GM12878 (cell line): ENCODE data around the gene SH3BP5. TPM values are rescaled to one million over a fixed set of nuclear protein-coding genes. Genes with fewer than 3 reads are reported as not detected.
A peak's percentile ranks its signal among the peaks of the same experiment; 100 is the strongest.

Experiments used
- ATAC-seq: fragments of 200-7000 bp; cut with Tn5 transposase; 3 replicates; pipeline ENCODE4 v1.9.1; 2020; ENCODE audit warnings: mild to moderate bottlenecking, moderate library complexity
- BruUV-seq: library from RNA; stranded (reverse); fragments of 400-500 nt; replicated peaks from 2 replicates; lab custom pipeline; 2021; lab: Mats Ljungman, UMichigan
- CTCF ChIA-PET: fragments of 300-600 bp; sonication (Branson Sonifier 250); formaldehyde crosslinking; extraction: SDS; loops from one replicate; lab custom pipeline; 2021; ENCODE audit warnings: inconsistent platforms; lab: Yijun Ruan, JAX
- POLR2A ChIA-PET: fragments of 350-600 bp; formaldehyde crosslinking; extraction: SDS; loops from one replicate; lab custom pipeline; 2021; ENCODE audit warnings: inconsistent platforms; lab: Charles Lee
- RAD21 ChIA-PET: fragments of 300-600 bp; sonication (Branson Sonifier 250); formaldehyde crosslinking; loops from one replicate; lab custom pipeline; 2023; ENCODE audit warnings: antibody characterized with exemption; ENCODE audit not compliant: unreplicated experiment; lab: Charles Lee
- SMC1A ChIA-PET: fragments of 300-600 bp; sonication (Branson Sonifier 250); formaldehyde crosslinking; loops from one replicate; lab custom pipeline; 2023; ENCODE audit not compliant: unreplicated experiment, uncharacterized antibody; lab: Charles Lee
- DNase-seq: peaks from one replicate; pipeline ENCODE4 v3.0.0-alpha.2; 2011; ENCODE audit warnings: low read depth, low spot score
- FAIRE-seq: peaks from 3 replicates; lab custom pipeline; 2011; peaks lifted over from hg19 to GRCh38; lab: Jason Lieb, UNC
- H2AFZ ChIP-seq: 2 replicates; pipeline ENCODE4 v1.6.0; 2011; ENCODE audit warnings: low read depth, low read length, control low read depth; ENCODE audit not compliant: control insufficient read depth
- H3K27ac ChIP-seq: 2 replicates; pipeline ENCODE4 v1.5.1; 2011; ENCODE audit warnings: control low read depth; ENCODE audit not compliant: control insufficient read depth, insufficient read depth
- H3K27me3 ChIP-seq, 2 experiments: replicated peaks in 1 of 2; 2 replicates each; pipeline versions ENCODE4 v1.6.0 to v1.6.1; 2011; ENCODE audit warnings: low read length in 1 of 2; ENCODE audit not compliant: control insufficient read depth in 2 of 2, insufficient read depth in 2 of 2
- H3K36me3 ChIP-seq, 2 experiments: 2 replicates each; pipeline ENCODE4 v1.5.1; 2011; ENCODE audit warnings: low read length in 1 of 2; ENCODE audit not compliant: control insufficient read depth in 2 of 2, insufficient read depth in 2 of 2
- H3K4me1 ChIP-seq: 2 replicates; pipeline ENCODE4 v1.6.1; 2011; ENCODE audit warnings: mild to moderate bottlenecking, low read length, moderate library complexity, mixed read lengths; ENCODE audit not compliant: control insufficient read depth, insufficient read depth
- H3K4me2 ChIP-seq: 2 replicates; pipeline ENCODE4 v1.6.0; 2011; ENCODE audit warnings: control low read depth; ENCODE audit not compliant: control insufficient read depth, insufficient read depth
- H3K4me3 ChIP-seq: fragments of 200-600 bp; sonication (generic); 2 replicates; pipeline ENCODE4 v1.5.1; 2016
- H3K79me2 ChIP-seq: 2 replicates; pipeline ENCODE4 v1.6.0; 2011; ENCODE audit warnings: low read length; ENCODE audit not compliant: control insufficient read depth, insufficient read depth
- H3K9ac ChIP-seq: 2 replicates; pipeline ENCODE4 v1.8.0; 2011; ENCODE audit warnings: low read length, control low read depth, mixed read lengths; ENCODE audit not compliant: control insufficient read depth, insufficient read depth
- H3K9me3 ChIP-seq: replicated peaks from 3 replicates; pipeline ENCODE4 v1.5.1; 2011; ENCODE audit warnings: mild to moderate bottlenecking, low read length; ENCODE audit not compliant: control insufficient read depth, insufficient read depth
- H4K20me1 ChIP-seq: 2 replicates; pipeline ENCODE4 v1.6.0; 2011; ENCODE audit not compliant: control insufficient read depth, insufficient read depth
- ATF7 ChIP-seq: fragments of 450-650 bp; IDR thresholded peaks from 2 replicates; pipeline ENCODE4 v1.6.1; 2016; ENCODE audit warnings: low read depth, mild to moderate bottlenecking
- BACH1 ChIP-seq: fragments of 450-650 bp; IDR thresholded peaks from 2 replicates; pipeline ENCODE4 v1.6.1; 2017; ENCODE audit warnings: mild to moderate bottlenecking, borderline replicate concordance
- BCL11A ChIP-seq: IDR thresholded peaks from 2 replicates; pipeline ENCODE4 v1.6.1; 2011; ENCODE audit warnings: low read depth, low read length
- CHD2 ChIP-seq: IDR thresholded peaks from 2 replicates; pipeline ENCODE4 v1.6.1; 2011; ENCODE audit warnings: low read depth, low read length, improper control_type of control experiment, borderline replicate concordance
- NFYA ChIP-seq: IDR thresholded peaks from 2 replicates; pipeline ENCODE4 v1.6.1; 2011; ENCODE audit warnings: low read depth, mild to moderate bottlenecking, low read length, improper control_type of control experiment, borderline replicate concordance
- NR2C1 ChIP-seq: fragments of 450-650 bp; IDR thresholded peaks from 2 replicates; pipeline ENCODE4 v1.6.1; 2017; ENCODE audit warnings: antibody characterized with exemption, mild to moderate bottlenecking, moderate library complexity
- POLR2AphosphoS5 ChIP-seq: IDR thresholded peaks from 2 replicates; pipeline ENCODE4 v1.6.1; 2011; ENCODE audit warnings: mild to moderate bottlenecking, low read length, inconsistent platforms
- TCF7 ChIP-seq: IDR thresholded peaks from 2 replicates; pipeline ENCODE4 v1.6.1; 2014; ENCODE audit warnings: antibody characterized with exemption, borderline replicate concordance
- WGBS: methylation state at CpG from one replicate; pipeline ENCODE4 v1.1.6; 2016; ENCODE audit warnings: low lambda C conversion rate; ENCODE audit not compliant: insufficient replicate concordance, insufficient coverage; ENCODE audit errors: missing lambda C conversion rate; 5-methylcytosine and 5-hydroxymethylcytosine counted together
- in situ Hi-C: fragments of 300-500 bp; cut with MboI; formaldehyde crosslinking; loops from 9 replicates; pipeline ENCODE4 v1.14.3; 2018; ENCODE audit warnings: mixed read lengths
- intact Hi-C: fragments of 100-400 bp; cut with micrococcal nuclease; formaldehyde crosslinking; loops from one replicate; pipeline ENCODE4 v1.14.2; 2022; ENCODE audit not compliant: unreplicated experiment
- polyA plus RNA-seq, 11 experiments: library from polyadenylated mRNA; depleted of rRNA in 4 of 11; unstranded in 6 of 11; stranded (reverse) in 5 of 11; fragments of >200 nt; fragmentation: Nextera tagmentation in 4 of 11; fragmentation: Illumina TruSeq in 1 of 11; extraction: Ambion mirVana in 4 of 11; extraction: Trizol in 1 of 11; gene quantifications; 1 replicate in 1 of 11; 2 replicates in 10 of 11; pipeline versions ENCODE4 v1.2.1 to v1.2.3, GENCODE V29; 2011 to 2016; ENCODE audit warnings: inconsistent platforms in 2 of 11, missing spikeins in 2 of 11, low read depth in 1 of 11
- total RNA-seq, 4 experiments: library from RNA; depleted of rRNA in 3 of 4; stranded (reverse); fragments of >200 nt in 3 of 4; fragmentation: Illumina TruSeq in 1 of 4; extraction: Trizol in 1 of 4; gene quantifications; 2 replicates each; pipeline versions ENCODE4 v1.2.1 to v1.2.3, GENCODE V29; 2013 to 2021
- TF ChIP-seq, protein P1 (sequence below): IDR thresholded peaks from 2 replicates; pipeline ENCODE4 v1.6.1; 2012; ENCODE audit warnings: improper control_type of control experiment, low read depth, low read length; ENCODE audit not compliant: insufficient replicate concordance
- TF ChIP-seq, protein P2 (sequence below): fragments of 450-650 bp; conservative IDR thresholded peaks from 2 replicates; pipeline ENCODE4 v1.6.1; 2017; ENCODE audit warnings: mild to moderate bottlenecking, moderate library complexity
- TF ChIP-seq, protein P3 (sequence below): IDR thresholded peaks from 2 replicates; pipeline ENCODE4 v1.6.1; 2012; ENCODE audit warnings: low read depth, low read length, improper control_type of control experiment
- TF ChIP-seq, protein P4 (sequence below): fragments of 450-650 bp; IDR thresholded peaks from 2 replicates; pipeline ENCODE4 v1.6.1; 2016; ENCODE audit warnings: mild to moderate bottlenecking

SH3BP5 gene
- total and polyA plus RNA-seq, 10 of the 15 experiments (the other 5 are each of a cell fraction or from before 2014, with no cell fraction given): 14.9 to 87.5 (median 43.7) TPM

- TF ChIP-seq, protein P1, sequence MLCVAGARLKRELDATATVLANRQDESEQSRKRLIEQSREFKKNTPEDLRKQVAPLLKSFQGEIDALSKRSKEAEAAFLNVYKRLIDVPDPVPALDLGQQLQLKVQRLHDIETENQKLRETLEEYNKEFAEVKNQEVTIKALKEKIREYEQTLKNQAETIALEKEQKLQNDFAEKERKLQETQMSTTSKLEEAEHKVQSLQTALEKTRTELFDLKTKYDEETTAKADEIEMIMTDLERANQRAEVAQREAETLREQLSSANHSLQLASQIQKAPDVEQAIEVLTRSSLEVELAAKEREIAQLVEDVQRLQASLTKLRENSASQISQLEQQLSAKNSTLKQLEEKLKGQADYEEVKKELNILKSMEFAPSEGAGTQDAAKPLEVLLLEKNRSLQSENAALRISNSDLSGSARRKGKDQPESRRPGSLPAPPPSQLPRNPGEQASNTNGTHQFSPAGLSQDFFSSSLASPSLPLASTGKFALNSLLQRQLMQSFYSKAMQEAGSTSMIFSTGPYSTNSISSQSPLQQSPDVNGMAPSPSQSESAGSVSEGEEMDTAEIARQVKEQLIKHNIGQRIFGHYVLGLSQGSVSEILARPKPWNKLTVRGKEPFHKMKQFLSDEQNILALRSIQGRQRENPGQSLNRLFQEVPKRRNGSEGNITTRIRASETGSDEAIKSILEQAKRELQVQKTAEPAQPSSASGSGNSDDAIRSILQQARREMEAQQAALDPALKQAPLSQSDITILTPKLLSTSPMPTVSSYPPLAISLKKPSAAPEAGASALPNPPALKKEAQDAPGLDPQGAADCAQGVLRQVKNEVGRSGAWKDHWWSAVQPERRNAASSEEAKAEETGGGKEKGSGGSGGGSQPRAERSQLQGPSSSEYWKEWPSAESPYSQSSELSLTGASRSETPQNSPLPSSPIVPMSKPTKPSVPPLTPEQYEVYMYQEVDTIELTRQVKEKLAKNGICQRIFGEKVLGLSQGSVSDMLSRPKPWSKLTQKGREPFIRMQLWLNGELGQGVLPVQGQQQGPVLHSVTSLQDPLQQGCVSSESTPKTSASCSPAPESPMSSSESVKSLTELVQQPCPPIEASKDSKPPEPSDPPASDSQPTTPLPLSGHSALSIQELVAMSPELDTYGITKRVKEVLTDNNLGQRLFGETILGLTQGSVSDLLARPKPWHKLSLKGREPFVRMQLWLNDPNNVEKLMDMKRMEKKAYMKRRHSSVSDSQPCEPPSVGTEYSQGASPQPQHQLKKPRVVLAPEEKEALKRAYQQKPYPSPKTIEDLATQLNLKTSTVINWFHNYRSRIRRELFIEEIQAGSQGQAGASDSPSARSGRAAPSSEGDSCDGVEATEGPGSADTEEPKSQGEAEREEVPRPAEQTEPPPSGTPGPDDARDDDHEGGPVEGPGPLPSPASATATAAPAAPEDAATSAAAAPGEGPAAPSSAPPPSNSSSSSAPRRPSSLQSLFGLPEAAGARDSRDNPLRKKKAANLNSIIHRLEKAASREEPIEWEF: no peak
- no peak for TF ChIP-seq TCF7
- no peak for TF ChIP-seq POLR2AphosphoS5
- no peak for TF ChIP-seq CHD2
- TF ChIP-seq NFYA: no peak
Measured at GRCh38 chr3:15216501-15216900, 115.9 kb downstream of the SH3BP5 start (continued).

DNA sequence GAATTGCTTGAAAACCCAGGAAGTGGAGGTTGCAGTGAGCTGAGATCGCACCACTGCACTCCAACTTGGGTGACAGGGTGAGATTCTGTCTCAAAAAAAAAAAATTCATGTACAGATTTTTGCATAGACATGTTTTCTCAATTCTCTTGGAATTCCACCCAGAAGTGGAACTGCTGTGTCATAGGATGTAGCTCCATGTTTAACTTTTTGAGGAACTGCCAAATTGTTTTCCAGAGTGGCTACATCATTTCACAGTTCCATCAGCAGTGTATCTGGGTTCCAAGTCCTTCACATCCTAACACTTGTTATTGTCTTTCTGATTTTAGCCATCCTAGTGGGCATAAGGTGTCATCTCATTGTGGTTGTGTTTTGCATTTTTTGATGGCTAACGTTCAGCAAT is 116.4 kb downstream of the SH3BP5 start:
- no peak for FAIRE-seq
- CTCF ChIA-PET: interaction anchor here (1.0 kb wide), 1 partner anchor 189 kb away, joined by 4 read pairs; no protein-coding TSS in a partner anchor
- TF ChIP-seq BACH1 (no peak), NR2C1 (no peak), BCL11A (no peak), ATF7 (no peak)
- TF ChIP-seq, protein P2, sequence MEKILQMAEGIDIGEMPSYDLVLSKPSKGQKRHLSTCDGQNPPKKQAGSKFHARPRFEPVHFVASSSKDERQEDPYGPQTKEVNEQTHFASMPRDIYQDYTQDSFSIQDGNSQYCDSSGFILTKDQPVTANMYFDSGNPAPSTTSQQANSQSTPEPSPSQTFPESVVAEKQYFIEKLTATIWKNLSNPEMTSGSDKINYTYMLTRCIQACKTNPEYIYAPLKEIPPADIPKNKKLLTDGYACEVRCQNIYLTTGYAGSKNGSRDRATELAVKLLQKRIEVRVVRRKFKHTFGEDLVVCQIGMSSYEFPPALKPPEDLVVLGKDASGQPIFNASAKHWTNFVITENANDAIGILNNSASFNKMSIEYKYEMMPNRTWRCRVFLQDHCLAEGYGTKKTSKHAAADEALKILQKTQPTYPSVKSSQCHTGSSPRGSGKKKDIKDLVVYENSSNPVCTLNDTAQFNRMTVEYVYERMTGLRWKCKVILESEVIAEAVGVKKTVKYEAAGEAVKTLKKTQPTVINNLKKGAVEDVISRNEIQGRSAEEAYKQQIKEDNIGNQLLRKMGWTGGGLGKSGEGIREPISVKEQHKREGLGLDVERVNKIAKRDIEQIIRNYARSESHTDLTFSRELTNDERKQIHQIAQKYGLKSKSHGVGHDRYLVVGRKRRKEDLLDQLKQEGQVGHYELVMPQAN: no peak
- TF ChIP-seq, protein P3, sequence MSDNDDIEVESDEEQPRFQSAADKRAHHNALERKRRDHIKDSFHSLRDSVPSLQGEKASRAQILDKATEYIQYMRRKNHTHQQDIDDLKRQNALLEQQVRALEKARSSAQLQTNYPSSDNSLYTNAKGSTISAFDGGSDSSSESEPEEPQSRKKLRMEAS: no peak
- TF ChIP-seq, protein P4, sequence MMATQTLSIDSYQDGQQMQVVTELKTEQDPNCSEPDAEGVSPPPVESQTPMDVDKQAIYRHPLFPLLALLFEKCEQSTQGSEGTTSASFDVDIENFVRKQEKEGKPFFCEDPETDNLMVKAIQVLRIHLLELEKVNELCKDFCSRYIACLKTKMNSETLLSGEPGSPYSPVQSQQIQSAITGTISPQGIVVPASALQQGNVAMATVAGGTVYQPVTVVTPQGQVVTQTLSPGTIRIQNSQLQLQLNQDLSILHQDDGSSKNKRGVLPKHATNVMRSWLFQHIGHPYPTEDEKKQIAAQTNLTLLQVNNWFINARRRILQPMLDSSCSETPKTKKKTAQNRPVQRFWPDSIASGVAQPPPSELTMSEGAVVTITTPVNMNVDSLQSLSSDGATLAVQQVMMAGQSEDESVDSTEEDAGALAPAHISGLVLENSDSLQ: no peak

More for the DNA sequence above, 116.4 kb downstream of the SH3BP5 start:
- H2AFZ ChIP-seq: no peak overlapping the region
- no peak overlapping the region for H3K4me3 ChIP-seq
- ATAC-seq (peak; percentile 57), DNase-seq (no peak)
- H3K27me3 ChIP-seq: no peaks in the 10 kb centered on the region
- H3K4me1 ChIP-seq: peaks cover 7% of the 10 kb centered on the region; the same call in 1 of the 2 replicates
- no peaks in the 10 kb centered on the region for H3K9me3 ChIP-seq
- 37% methylated on average over 2 of the region's 2 CpGs for WGBS
- peaks cover 3 to 13% of the 10 kb centered on the region in 2 experiments; a peak in 3 of 4 replicates for H3K36me3 ChIP-seq
- H3K4me2 ChIP-seq: no peak overlapping the region; the same call in 1 of the 2 replicates
- no peaks in the 10 kb centered on the region; the same call in 1 of the 2 replicates for H3K79me2 ChIP-seq
- ChIA-PET POLR2A (interaction anchor here (0.6 kb wide), 1 partner anchor 55 kb away, joined by 4 read pairs; no protein-coding TSS in a partner anchor), RAD21 (no interaction called here), SMC1A (interaction anchor here (1.8 kb wide), 1 partner anchor 13 kb away, joined by 4 read pairs; no protein-coding TSS in a partner anchor)
- no peak overlapping the region for H3K27ac ChIP-seq
- in situ Hi-C loops: no loop called here
- H4K20me1 ChIP-seq: no peaks in the 10 kb centered on the region
- H3K9ac ChIP-seq: no peak overlapping the region
- intact Hi-C loops: no loop called here
- BruUV-seq: no TSS peak
